ENCODE data around the gene ARSG.
"Not testable (repeated sequence)": the region's sequence is repeated elsewhere in the genome, so short reads cannot be mapped to it uniquely, and the experiment has no call there.

The ARSG gene

DNA sequence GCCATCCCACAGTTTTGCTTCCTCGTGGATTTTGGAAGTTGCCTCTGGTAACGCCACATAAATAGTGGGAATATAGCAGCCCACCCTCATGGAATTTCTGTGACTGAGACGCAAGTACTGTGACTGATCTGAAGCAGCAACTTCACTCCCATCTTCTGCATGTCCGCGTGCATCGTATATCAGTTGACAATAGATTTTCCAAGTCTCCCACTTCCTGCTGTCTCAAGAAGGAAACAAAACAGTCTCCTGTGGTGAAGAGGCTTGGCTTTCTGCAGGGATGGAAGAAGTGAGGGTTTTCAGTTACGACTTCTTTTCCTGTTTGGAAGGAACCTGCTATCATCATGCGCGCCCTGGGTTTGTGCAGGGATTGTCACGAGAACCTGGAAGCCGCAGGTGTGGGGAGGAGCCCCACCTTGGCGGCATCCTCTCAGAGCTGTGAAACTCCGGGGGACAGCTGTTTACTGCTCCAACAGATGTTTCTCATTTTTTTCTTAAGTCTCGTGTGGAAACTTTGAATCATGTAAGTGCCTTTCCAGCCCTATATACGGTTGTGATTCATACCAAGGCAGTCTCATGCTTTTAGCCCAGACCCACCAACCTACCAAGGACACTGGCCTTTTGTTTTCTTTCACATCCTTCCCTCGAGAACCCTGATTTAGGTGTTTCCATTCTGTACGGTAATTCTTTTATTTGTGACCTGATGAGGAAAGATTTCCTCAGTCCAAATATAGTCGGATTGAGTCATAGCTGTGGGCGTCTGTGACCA, 108.5 kb downstream of the ARSG start:
- no peak for DNase-seq

DNA sequence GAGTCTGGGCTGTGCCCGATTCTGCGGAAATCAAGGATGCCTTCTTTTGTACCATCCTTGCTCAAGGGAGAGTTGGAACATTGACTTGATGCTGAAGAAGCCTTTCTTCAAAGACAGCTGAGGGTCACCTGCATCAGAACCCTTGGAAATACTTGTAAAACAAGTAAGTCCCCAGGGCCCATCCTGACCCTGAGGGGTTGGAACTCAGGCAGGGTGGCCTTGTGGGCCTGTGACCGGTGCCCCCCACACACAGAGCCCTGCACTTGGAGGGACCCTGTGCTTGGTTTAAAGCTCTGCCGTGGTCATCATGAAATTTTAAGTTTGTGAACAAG, 109.1 kb downstream of the ARSG start:
- DNase-seq: no peak

DNA sequence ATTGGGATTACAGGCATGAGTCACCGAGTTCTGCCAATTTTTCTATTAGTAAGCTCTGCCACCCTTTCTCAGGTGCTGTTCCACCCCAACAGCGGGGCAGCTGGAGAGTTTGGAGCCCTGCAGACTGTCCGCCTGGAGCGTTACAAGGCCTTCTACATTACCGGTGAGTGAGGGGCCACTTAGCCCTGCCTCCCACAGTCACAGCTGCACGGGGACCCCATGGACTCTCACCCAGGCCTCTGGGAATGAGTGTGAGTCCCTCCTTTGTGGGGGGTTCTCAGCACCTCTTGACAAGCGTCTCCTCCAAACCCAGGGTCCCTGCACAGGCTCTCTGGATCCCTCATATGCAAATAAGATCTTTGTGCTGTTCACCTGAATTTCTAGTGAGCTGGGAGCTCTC, 110.0 kb downstream of the ARSG start:
- no peak for DNase-seq

GRCh38 chr17:68403122-68403521, 111.8 kb downstream of the ARSG start:
- no peak for DNase-seq

DNA sequence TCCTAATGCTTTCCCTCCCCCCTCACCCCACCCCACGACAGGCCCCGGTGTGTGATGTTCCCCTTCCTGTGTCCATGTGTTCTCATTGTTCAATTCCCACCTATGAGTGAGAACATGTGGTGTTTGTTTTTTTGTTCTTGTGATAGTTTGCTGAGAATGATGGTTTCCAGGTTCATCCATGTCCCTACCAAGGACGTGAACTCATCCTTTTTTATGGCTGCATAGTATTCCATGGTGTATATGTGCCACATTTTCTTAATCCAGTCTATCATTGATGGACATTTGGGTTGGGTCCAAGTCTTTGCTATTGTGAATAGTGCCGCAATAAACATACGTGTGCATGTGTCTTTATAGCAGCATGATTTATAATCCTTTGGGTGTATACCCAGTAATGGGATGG, 112.5 kb downstream of the ARSG start:
- DNase-seq: not testable (repeated sequence)

DNA sequence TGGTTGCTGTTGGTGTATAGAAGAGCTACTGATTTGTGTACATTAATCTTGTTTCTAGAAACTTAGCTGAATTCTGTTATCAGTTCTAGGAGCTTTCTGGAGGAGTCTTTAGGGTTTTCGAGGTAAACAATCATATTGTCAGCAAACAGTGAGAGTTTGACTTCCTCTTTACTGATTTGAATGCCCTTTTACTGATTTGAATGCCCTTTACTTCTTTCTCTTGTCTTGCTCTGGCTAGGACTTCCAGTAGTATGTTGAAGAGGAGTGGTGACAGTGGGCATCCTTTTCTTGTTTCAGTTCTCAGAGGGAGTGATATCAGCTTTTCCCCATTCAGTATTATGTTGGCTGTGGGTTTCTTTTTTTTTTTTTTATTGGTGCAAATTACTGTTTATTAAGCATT, 116.4 kb downstream of the ARSG start:
- DNase-seq: not testable (repeated sequence)

GRCh38 chr17:68413597-68414560, 122.6 kb downstream of the ARSG start:
- DNase-seq: not testable (repeated sequence)

DNA sequence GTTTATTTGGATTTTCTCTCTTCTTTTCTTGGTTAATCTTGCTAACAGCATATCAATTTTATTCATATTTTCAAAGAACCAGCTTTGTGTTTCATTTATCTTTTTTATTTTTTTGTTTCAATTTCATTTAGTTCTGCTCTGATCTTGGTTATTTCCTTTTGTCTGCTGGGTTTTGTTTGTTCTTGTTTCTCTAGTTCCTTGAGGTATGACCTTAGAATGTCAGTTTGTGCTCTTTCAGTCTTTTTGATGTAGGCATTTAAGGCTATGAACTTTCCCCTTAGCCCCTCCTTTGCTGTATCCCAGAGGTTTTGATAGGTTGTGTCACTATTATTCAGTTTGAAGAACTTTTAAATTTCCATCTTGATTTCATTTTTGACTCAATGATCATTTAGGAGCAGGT, 123.6 kb downstream of the ARSG start:
- DNase-seq: not testable (repeated sequence)

- no peak for DNase-seq
Observed at GRCh38 chr17:68417317-68417716, 126.0 kb downstream of the ARSG start.

- DNase-seq: no peak
Observed at GRCh38 chr17:68418876-68419275, 127.6 kb downstream of the ARSG start.

DNA sequence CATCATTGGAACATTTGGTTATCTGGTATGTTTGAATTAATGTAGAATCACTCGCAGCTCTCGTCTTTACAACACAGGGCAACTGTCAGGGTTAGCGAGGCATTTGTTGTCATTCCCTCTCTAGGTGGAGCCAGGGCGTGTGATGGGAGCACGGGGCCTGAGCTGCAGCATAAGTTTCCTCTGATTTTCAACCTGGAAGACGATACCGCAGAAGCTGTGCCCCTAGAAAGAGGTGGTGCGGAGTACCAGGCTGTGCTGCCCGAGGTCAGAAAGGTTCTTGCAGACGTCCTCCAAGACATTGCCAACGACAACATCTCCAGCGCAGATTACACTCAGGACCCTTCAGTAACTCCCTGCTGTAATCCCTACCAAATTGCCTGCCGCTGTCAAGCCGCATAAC, 128.8 kb downstream of the ARSG start:
- no peak for DNase-seq

GRCh38 chr17:68421486-68421885, 130.2 kb downstream of the ARSG start:
- DNase-seq: no peak

DNA sequence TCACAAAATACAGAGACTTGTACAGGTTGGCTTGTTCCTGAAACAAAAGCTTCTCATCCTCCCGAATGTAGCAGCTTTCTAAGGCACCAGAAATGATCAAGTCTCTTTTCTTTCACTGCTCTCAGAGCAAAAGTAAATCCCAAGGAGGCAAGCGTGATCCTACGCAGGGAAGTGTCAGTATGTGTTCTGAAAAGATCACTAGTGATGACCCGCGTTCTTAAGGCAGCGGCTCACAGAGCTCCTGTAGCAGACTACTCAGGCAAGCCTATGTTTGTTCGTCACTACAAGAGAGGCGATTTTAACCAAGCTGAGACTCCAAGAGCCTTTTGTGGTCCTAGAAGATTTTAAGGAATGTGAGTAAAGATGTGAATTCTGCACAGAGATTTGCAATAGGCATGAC, 131.5 kb downstream of the ARSG start:
- no peak for DNase-seq

- no peak for DNase-seq
Observed at GRCh38 chr17:68423251-68423650, 132.0 kb downstream of the ARSG start.

DNA sequence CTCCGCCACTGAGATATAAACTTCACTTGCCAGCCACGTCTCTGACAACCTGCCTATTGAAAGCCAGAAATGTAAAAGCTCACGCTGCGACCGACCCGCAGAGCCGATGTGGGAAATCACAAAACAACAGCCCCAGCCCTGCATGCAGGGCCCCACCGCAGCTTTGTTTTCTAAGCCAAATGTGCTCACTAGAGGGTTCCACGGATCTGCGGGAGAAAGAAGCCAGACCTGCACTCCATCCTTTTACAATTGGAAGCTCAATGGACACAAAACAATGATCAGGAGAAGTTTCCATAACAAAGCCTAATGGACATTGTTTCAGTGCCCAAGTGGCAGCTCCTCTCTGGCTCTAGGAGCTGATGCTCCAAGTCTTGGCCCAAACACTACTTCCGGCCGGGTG, 132.9 kb downstream of the ARSG start:
- DNase-seq: no peak

GRCh38 chr17:68424861-68425260, 133.6 kb downstream of the ARSG start:
- DNase-seq: no peak

DNA sequence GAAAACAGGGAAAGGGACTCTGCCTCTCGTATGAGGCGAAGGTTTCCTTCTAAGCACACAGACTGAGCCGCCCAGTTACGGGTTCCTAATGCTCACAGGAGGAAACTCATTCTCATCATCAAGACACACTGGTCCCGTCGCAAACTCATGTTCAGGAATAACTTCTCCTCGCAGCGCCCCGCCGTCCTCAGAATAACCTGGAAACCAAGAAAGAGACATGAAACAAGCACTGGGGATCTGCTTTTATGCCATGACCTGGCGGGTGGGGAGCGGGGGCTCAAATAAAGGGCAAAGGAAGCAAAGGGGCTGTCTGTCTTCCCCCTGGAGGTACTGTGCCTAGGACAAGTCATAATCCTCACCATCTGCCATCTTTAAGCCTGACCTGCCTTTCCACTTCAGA, 134.7 kb downstream of the ARSG start:
- no peak for DNase-seq

GRCh38 chr17:68427575-68427974, 136.3 kb downstream of the ARSG start:
- no peak for DNase-seq

DNA sequence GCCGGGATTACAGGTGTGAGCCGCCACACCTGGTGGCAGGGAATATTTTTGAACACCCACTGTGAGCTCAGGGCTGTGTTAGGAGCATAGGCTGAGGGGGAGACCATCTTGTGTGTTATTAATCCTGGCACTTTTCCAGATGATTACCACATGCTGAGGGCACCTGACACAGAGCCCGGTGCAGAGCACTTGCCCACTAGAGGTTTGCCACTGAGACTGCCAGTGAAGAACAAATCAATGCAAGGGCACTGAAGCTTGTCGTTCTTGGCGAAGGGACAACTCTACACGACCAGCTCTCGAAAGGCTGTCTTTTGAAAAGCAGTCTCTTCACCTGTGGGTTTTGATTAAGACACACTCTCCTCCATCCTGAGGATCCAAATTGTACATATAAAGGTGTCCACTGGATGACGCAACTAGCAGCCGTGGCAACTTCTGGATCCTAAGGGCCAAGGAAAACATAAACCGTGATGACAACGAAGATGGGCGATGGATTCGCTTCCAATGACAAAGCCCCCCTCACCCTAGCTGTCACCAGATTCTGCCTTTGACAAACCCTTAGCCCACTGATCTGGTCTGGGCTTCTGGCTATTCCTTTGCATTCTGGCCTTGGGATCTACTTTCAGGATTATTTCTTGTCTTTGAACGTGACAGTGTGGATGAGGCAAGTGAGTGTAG, 137.3 kb downstream of the ARSG start:
- DNase-seq: no peak

GRCh38 chr17:68429881-68430280, 138.6 kb downstream of the ARSG start:
- DNase-seq: no peak

GRCh38 chr17:68431045-68431608, 139.8 kb downstream of the ARSG start:
- no peak for DNase-seq

DNA sequence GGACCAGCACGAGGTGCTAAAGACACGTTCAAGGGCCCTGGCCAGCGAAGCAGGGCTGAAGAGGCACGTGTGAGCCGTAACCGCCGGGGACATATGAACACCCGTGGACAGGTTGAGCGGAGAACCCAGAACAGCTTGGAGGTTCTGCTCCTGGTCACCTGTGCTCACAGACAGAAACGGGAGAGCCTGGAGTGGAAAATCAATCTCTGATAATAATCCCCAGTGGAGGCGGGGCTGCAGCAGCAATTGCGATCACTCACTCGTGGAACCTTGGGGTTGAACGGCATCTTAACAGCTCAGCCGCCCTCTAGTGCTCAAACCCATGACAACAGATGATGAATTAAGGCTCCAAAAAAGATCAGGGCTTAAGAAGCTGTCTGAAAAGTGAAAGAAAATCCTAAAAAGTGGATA, 140.4 kb downstream of the ARSG start:
- DNase-seq: no peak
